Panc1 (cell line): ENCODE measurements around the gene POF1B. TPM values are rescaled to one million over a fixed set of nuclear protein-coding genes. Genes with fewer than 3 reads are reported as not detected.

Experiments used
- ATAC-seq: fragments of 200-7000 bp; cut with Tn5 transposase; 2 replicates; pipeline ENCODE4 v1.9.1; 2020; ENCODE audit warnings: mild to moderate bottlenecking, moderate library complexity
- BruUV-seq: library from RNA; stranded (reverse); fragments of 400-500 nt; replicated peaks from 2 replicates; lab custom pipeline; 2021; lab: Mats Ljungman, UMichigan
- CTCF ChIA-PET: fragments of 300-600 bp; sonication (Branson Sonifier 250); formaldehyde crosslinking; loops from one replicate; lab custom pipeline; 2022; ENCODE audit warnings: antibody characterized with exemption; lab: Charles Lee
- POLR2A ChIA-PET: fragments of 300-600 bp; sonication (Branson Sonifier 250); formaldehyde crosslinking; loops from one replicate; lab custom pipeline; 2022; ENCODE audit warnings: antibody characterized with exemption; lab: Charles Lee
- DNase-seq: peaks from one replicate; pipeline ENCODE4 v3.0.0-alpha.2; 2010; ENCODE audit warnings: low read depth, low spot score
- H3K27ac ChIP-seq: 2 replicates; pipeline ENCODE4 v1.5.1; 2011; ENCODE audit warnings: mild to moderate bottlenecking, low read length, inconsistent platforms
- H3K27me3 ChIP-seq: fragments of 200-500 bp; sonication (Bioruptor generic); 2 replicates; pipeline ENCODE4 v1.6.0; 2014; ENCODE audit warnings: low read length, inconsistent platforms; ENCODE audit not compliant: control insufficient read depth, insufficient read depth
- H3K36me3 ChIP-seq: fragments of 200-500 bp; sonication (Bioruptor generic); 2 replicates; pipeline ENCODE4 v1.5.1; 2014; ENCODE audit warnings: inconsistent platforms, mild to moderate bottlenecking, low read length, moderate library complexity; ENCODE audit not compliant: control insufficient read depth, insufficient read depth
- H3K4me1 ChIP-seq: 2 replicates; pipeline ENCODE4 v1.5.1; 2011; ENCODE audit warnings: inconsistent platforms, mild to moderate bottlenecking, low read length, moderate library complexity; ENCODE audit not compliant: control insufficient read depth, insufficient read depth
- H3K4me3 ChIP-seq, 2 experiments: 2 replicates each; pipeline ENCODE4 v1.5.1; 2011 to 2012; ENCODE audit warnings: low read depth in 2 of 2, low read length in 2 of 2, mild to moderate bottlenecking in 2 of 2, inconsistent platforms in 1 of 2, moderate library complexity in 1 of 2
- H3K9me3 ChIP-seq: fragments of 200-500 bp; sonication (Bioruptor generic); 2 replicates; pipeline ENCODE4 v1.5.1; 2014; ENCODE audit warnings: low read depth, mild to moderate bottlenecking, inconsistent platforms, low read length, moderate library complexity; ENCODE audit not compliant: control insufficient read depth, insufficient read depth
- CTCF ChIP-seq: fragments of 450-650 bp; IDR thresholded peaks from 2 replicates; pipeline ENCODE4 v1.5.1; 2017; ENCODE audit warnings: mild to moderate bottlenecking
- POLR2AphosphoS5 ChIP-seq: IDR thresholded peaks from 2 replicates; pipeline ENCODE4 v1.6.1; 2012; ENCODE audit warnings: mild to moderate bottlenecking, low read depth, low read length, moderate library complexity
- REST ChIP-seq, 2 experiments: IDR thresholded peaks; 2 replicates each; pipeline ENCODE4 v1.6.1; 2011 to 2012; ENCODE audit warnings: low read depth in 2 of 2, control low read depth in 1 of 2, low read length in 1 of 2, mild to moderate bottlenecking in 1 of 2, moderate library complexity in 1 of 2; ENCODE audit not compliant: insufficient read depth in 1 of 2
- SIN3A ChIP-seq: IDR thresholded peaks from 2 replicates; pipeline ENCODE4 v1.6.1; 2012; ENCODE audit warnings: low read depth, mild to moderate bottlenecking, low read length, moderate library complexity, borderline replicate concordance; ENCODE audit not compliant: insufficient read depth
- TCF7L2 ChIP-seq: IDR thresholded peaks from 2 replicates; pipeline ENCODE4 v1.6.1; 2011; ENCODE audit warnings: mild to moderate bottlenecking, low read depth, low read length, inconsistent platforms
- in situ Hi-C: cut with HindIII; loops from 2 replicates; pipeline ENCODE4 v1.10.0; 2016; ENCODE audit warnings: low sequenced_read_pairs, low pct_unique_long_range_greater_than_20kb
- intact Hi-C: fragments of 100-400 bp; cut with micrococcal nuclease; formaldehyde crosslinking; loops from one replicate; pipeline ENCODE4 v1.10.0; 2022; ENCODE audit not compliant: unreplicated experiment
- total RNA-seq: library from RNA; stranded (reverse); gene quantifications from one replicate; pipeline ENCODE4 v1.2.1, GENCODE V29; 2021; ENCODE audit not compliant: unreplicated experiment

Gene POF1B
- total RNA-seq, 1 experiment from 2014 or later, result 0.08 TPM

DNA sequence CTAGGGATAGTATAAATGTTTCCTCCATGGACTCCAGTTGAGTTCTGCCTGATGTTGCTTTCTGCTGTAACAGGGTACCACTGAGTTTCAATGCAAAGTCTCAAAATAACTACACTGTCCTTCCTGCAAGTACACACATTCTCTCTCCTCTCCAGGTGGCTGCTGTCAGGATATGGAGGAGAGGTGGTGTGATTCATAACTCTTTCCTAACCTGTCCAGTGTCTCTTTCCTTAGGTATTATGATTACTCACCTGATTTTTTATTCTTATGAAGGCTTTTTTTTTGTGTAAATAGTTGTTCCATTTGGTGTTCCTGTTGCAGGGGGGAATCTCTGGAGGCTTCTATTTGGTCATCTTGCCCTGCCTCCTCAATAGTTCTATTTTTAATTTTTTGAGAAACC lies 39.8 kb upstream of the POF1B start:
- ATAC-seq (no peak), DNase-seq (no peak)
- intact Hi-C loops, result no loop called here
- POLR2A ChIA-PET, result no interaction called here
- BruUV-seq, result no TSS peak
- H3K9me3 ChIP-seq, result no peaks in the 10 kb centered on the region
- no peak for TF ChIP-seq SIN3A
- TF ChIP-seq CTCF, result no peak
- no peak for TF ChIP-seq TCF7L2
- no peak for TF ChIP-seq REST (IDR thresholded peaks at IDR 0.05; ENCODE audit: insufficient read depth in 1 of 2, low read depth in 2 of 2, low read length in 1 of 2)
- no peak for TF ChIP-seq POLR2AphosphoS5
- H3K27me3 ChIP-seq, result no peaks in the 10 kb centered on the region
- H3K36me3 ChIP-seq, result no peaks in the 10 kb centered on the region
- no peak overlapping the region for H3K27ac ChIP-seq
- no peaks in the 10 kb centered on the region for H3K4me1 ChIP-seq
- no peak overlapping the region for H3K4me3 ChIP-seq
- in situ Hi-C loops, result no loop called here
- CTCF ChIA-PET, result no interaction called here

- ATAC-seq, result no peak
- Histone ChIP-seq H3K36me3 (no peaks in the 10 kb centered on the region), H3K4me3 (no peak overlapping the region), H3K4me1 (no peaks in the 10 kb centered on the region), H3K9me3 (no peaks in the 10 kb centered on the region), H3K27me3 (no peaks in the 10 kb centered on the region), H3K27ac (no peak overlapping the region)
- intact Hi-C loops (no loop called here), in situ Hi-C loops (no loop called here)
- TF ChIP-seq CTCF (no peak), TCF7L2 (no peak), SIN3A (no peak), REST (IDR thresholded peaks at IDR 0.05; ENCODE audit: insufficient read depth in 1 of 2, low read depth in 2 of 2, low read length in 1 of 2) (no peak), POLR2AphosphoS5 (no peak)
- POLR2A ChIA-PET, result no interaction called here
- CTCF ChIA-PET, result no interaction called here
- no TSS peak for BruUV-seq
- DNase-seq, result no peak
These were observed 12.4 kb upstream of the POF1B start for GRCh38 chrX:85391878-85392238.
